Kidney (tissue), 14 donors: ENCODE measurements around the gene CTBS. TPM values are rescaled to one million over a fixed set of nuclear protein-coding genes. Genes with fewer than 3 reads are reported as not detected.

Experiments
- DNase-seq, 5 donors: peaks; one replicate each; pipeline ENCODE4 v3.0.0-alpha.2; 2013 to 2020
- FAIRE-seq: peaks from 2 replicates; lab custom pipeline; 2012; peaks lifted over from hg19 to GRCh38; lab: Jason Lieb, UNC
- H3K27ac ChIP-seq, 2 donors: one replicate each; pipeline ENCODE4 v1.7.0; 2013; ENCODE audit warnings: low read depth in 2 of 2, low read length in 2 of 2, inconsistent platforms in 1 of 2
- H3K27me3 ChIP-seq: one replicate; pipeline ENCODE4 v1.7.1; 2013; ENCODE audit warnings: low read length, inconsistent platforms; ENCODE audit not compliant: control insufficient read depth, insufficient read depth
- H3K36me3 ChIP-seq, 3 donors: one replicate each; pipeline versions ENCODE4 v1.7.0 to v1.7.1; 2013; ENCODE audit warnings: low read length in 3 of 3, control low read depth in 1 of 3, inconsistent platforms in 1 of 3; ENCODE audit not compliant: insufficient read depth in 3 of 3, control insufficient read depth in 2 of 3
- H3K4me1 ChIP-seq, 3 donors: one replicate each; pipeline versions ENCODE4 v1.7.0 to v1.7.1; 2013; ENCODE audit warnings: low read length in 3 of 3, inconsistent platforms in 1 of 3, low read depth in 1 of 3; ENCODE audit not compliant: control insufficient read depth in 2 of 3, insufficient read depth in 2 of 3
- H3K4me3 ChIP-seq, 3 donors: one replicate each; pipeline versions ENCODE4 v1.7.0 to v1.8.1; 2013; ENCODE audit warnings: low read length in 3 of 3, control low read depth in 1 of 3, inconsistent platforms in 1 of 3
- H3K9ac ChIP-seq, 3 donors: one replicate each; pipeline versions ENCODE4 v1.7.0 to v1.7.1; 2013; ENCODE audit warnings: low read length in 3 of 3, control low read depth in 1 of 3, inconsistent platforms in 1 of 3
- H3K9me3 ChIP-seq, 3 donors: one replicate each; pipeline versions ENCODE4 v1.7.0 to v1.7.1; 2013; ENCODE audit warnings: low read length in 3 of 3, control low read depth in 1 of 3, inconsistent platforms in 1 of 3; ENCODE audit not compliant: control insufficient read depth in 2 of 3, insufficient read depth in 1 of 3
- CTCF ChIP-seq: IDR thresholded peaks from 3 replicates; pipeline ENCODE4 v1.5.1; 2012; ENCODE audit warnings: mild to moderate bottlenecking, moderate library complexity, borderline replicate concordance; ENCODE audit not compliant: insufficient read depth; ENCODE audit errors: extremely low read depth
- intact Hi-C: fragments of 100-400 bp; cut with DNase I; formaldehyde crosslinking; loops from one replicate; pipeline ENCODE4 v1.11.1; 2022
- polyA plus RNA-seq: library from polyadenylated mRNA; stranded (reverse); fragments of 350-450 nt; fragmentation: Illumina TruSeq; extraction: RNeasy Lipid Tissue Mini Kit (QIAGEN cat#74804); gene quantifications from one replicate; pipeline ENCODE4 v1.2.3, GENCODE V29; 2014; ENCODE audit warnings: low read depth, low replicate concordance; ENCODE audit not compliant: insufficient read depth
- total RNA-seq: library from RNA; stranded (reverse); fragmentation: NEBNext Ultra II Directional; extraction: Animal tissue kit (Norgen Biotek cat#: 25700); gene quantifications from one replicate; pipeline ENCODE4 v1.2.1, GENCODE V29; 2021
- donor health status: control.
- donor health status: control.
- donor health status: control.
- donor health status: control.
- donor health status: control.
- donor health status: DM: yes; HTN: yes; CAD: no.
- donor health status: Normal renal cell carcinoma (clear cell type).

CTBS gene
- total and polyA plus RNA-seq, 2 donors from 2014 or later = 19.1 to 32.0 TPM

GRCh38 chr1:84524590-84524989 is 49.6 kb downstream of the CTBS start:
- Histone ChIP-seq H3K9me3 (no peaks in the 10 kb centered on the region), H3K27me3 (no peaks in the 10 kb centered on the region), H3K9ac (no peak overlapping the region), H3K27ac (no peak overlapping the region), H3K4me1 (no peaks in the 10 kb centered on the region), H3K4me3 (no peak overlapping the region), H3K36me3 (no peaks in the 10 kb centered on the region)
- no peak for FAIRE-seq
- no peak for DNase-seq
- TF ChIP-seq CTCF = no peak
- intact Hi-C loops = no loop called here

GRCh38 chr1:84510668-84511067 is 63.6 kb downstream of the CTBS start:
- TF ChIP-seq CTCF = no peak
- Histone ChIP-seq H3K27ac (no peak overlapping the region), H3K4me1 (no peaks in the 10 kb centered on the region), H3K9me3 (peaks cover 0 to 5% (median 0%) of the 10 kb centered on the region in 3 donors), H3K36me3 (no peaks in the 10 kb centered on the region), H3K27me3 (no peaks in the 10 kb centered on the region), H3K4me3 (no peak overlapping the region), H3K9ac (no peak overlapping the region)
- DNase-seq = no peak
- intact Hi-C loops = no loop called here
- FAIRE-seq = no peak

GRCh38 chr1:84510165-84510564 is 64.1 kb downstream of the CTBS start:
- H3K4me1 ChIP-seq = no peaks in the 10 kb centered on the region
- intact Hi-C loops = no loop called here
- H3K4me3 ChIP-seq = no peak overlapping the region
- H3K27me3 ChIP-seq = no peaks in the 10 kb centered on the region
- no peak overlapping the region for H3K9ac ChIP-seq
- H3K36me3 ChIP-seq = no peaks in the 10 kb centered on the region
- DNase-seq = no peak
- no peak for TF ChIP-seq CTCF
- H3K9me3 ChIP-seq = peaks cover 0 to 5% (median 0%) of the 10 kb centered on the region in 3 donors
- H3K27ac ChIP-seq = no peak overlapping the region
- no peak for FAIRE-seq

- no peak for DNase-seq
- H3K27me3 ChIP-seq = no peaks in the 10 kb centered on the region
- no peak for FAIRE-seq
- intact Hi-C loops = no loop called here
- H3K9me3 ChIP-seq = peaks cover 0 to 5% (median 0%) of the 10 kb centered on the region in 3 donors
- H3K9ac ChIP-seq = no peak overlapping the region
- no peaks in the 10 kb centered on the region for H3K36me3 ChIP-seq
- H3K4me1 ChIP-seq = peaks cover 1 to 4% (median 2%) of the 10 kb centered on the region in 3 donors
- no peak overlapping the region for H3K27ac ChIP-seq
- no peak overlapping the region for H3K4me3 ChIP-seq
- no peak for TF ChIP-seq CTCF
Measured at GRCh38 chr1:84509029-84509428, 65.2 kb downstream of the CTBS start.
